SK-N-SH (cell line): Measurements from ENCODE around the gene TDRD1.

Experiments used
- CTCF ChIP-seq: fragments of 200-600 bp; sonication (generic); IDR thresholded peaks from 2 replicates; pipeline ENCODE4 v1.6.1; 2017; ENCODE audit warnings: antibody characterized with exemption, mild to moderate bottlenecking, moderate library complexity
- EP300 ChIP-seq, 2 experiments: IDR thresholded peaks; 2 replicates each; pipeline versions ENCODE4 v1.4.0 to v1.6.1; 2012; ENCODE audit warnings: borderline replicate concordance in 1 of 2, low read depth in 1 of 2, low read length in 1 of 2
- GABPA ChIP-seq: IDR thresholded peaks from 2 replicates; pipeline ENCODE4 v1.4.0; 2012; ENCODE audit warnings: low read depth, mild to moderate bottlenecking
- MXI1 ChIP-seq: IDR thresholded peaks from 2 replicates; pipeline ENCODE4 v1.6.1; 2012; ENCODE audit warnings: mild to moderate bottlenecking, low read depth, low read length, improper control_type of control experiment
- NRF1 ChIP-seq: IDR thresholded peaks from 2 replicates; pipeline ENCODE4 v1.6.1; 2012; ENCODE audit warnings: low read depth, mild to moderate bottlenecking, low read length
- PBX3 ChIP-seq: IDR thresholded peaks from 2 replicates; pipeline ENCODE4; 2012
- POLR2AphosphoS5 ChIP-seq: IDR thresholded peaks from 2 replicates; pipeline ENCODE4 v1.6.1; 2012; ENCODE audit warnings: low read depth, low read length
- RAD21 ChIP-seq: IDR thresholded peaks from 2 replicates; pipeline ENCODE4 v1.6.1; 2012; ENCODE audit warnings: mild to moderate bottlenecking, low read length
- RXRA ChIP-seq: IDR thresholded peaks from 2 replicates; pipeline ENCODE4 v1.4.0; 2012; ENCODE audit warnings: low read depth, mild to moderate bottlenecking, borderline replicate concordance
- USF2 ChIP-seq: fragments of 150-350 bp; IDR thresholded peaks from 2 replicates; pipeline ENCODE4 v1.6.1; 2017; ENCODE audit warnings: antibody characterized with exemption, low read length, low read depth, borderline replicate concordance
- YY1 ChIP-seq: IDR thresholded peaks from 2 replicates; pipeline ENCODE4 v1.4.0; 2012; ENCODE audit warnings: low read depth, mild to moderate bottlenecking

- no peak for TF ChIP-seq USF2
- no peak for TF ChIP-seq CTCF
- TF ChIP-seq RXRA = peak; percentile 59; the same call in 1 of the 2 replicates
- peak in 1 of 2 experiments; percentile 77; a peak in 2 of 4 replicates for TF ChIP-seq EP300 (IDR thresholded peaks at IDR 0.05; ENCODE audit: borderline replicate concordance in 1 of 2, low read depth in 1 of 2, low read length in 1 of 2)
- no peak for TF ChIP-seq YY1
- no peak for TF ChIP-seq RAD21
- no peak for TF ChIP-seq MXI1
- no peak for TF ChIP-seq NRF1
- peak; percentile 98 for TF ChIP-seq PBX3
- TF ChIP-seq POLR2AphosphoS5 = peak; percentile 72; the same call in 1 of the 2 replicates
- no peak for TF ChIP-seq GABPA
Observed at GRCh38 chr10:114271779-114272167, 92.6 kb downstream of the TDRD1 start.
